Neural progenitor cell (in vitro differentiated cells): Measurements from ENCODE around the gene CNTN1. TPM values are rescaled to one million over a fixed set of nuclear protein-coding genes. Genes with fewer than 3 reads are reported as not detected.
"Not testable (repeated sequence)": the region's sequence is repeated elsewhere in the genome, so short reads cannot be mapped to it uniquely, and the experiment has no call there.

Experiments used
- DNase-seq: peaks from one replicate; pipeline ENCODE4 v3.0.0-alpha.2; 2016; ENCODE audit warnings: low spot score
- H2AFZ ChIP-seq: fragments of 200-600 bp; sonication (generic); replicated peaks from 2 replicates; pipeline ENCODE4 v1.6.1; 2016; ENCODE audit warnings: antibody characterized with exemption
- H3F3A ChIP-seq: fragments of 200-600 bp; sonication (generic); 2 replicates; pipeline ENCODE4 v1.6.1; 2016; ENCODE audit warnings: antibody characterized with exemption, low read depth
- H3K27ac ChIP-seq: fragments of 200-600 bp; sonication (generic); 2 replicates; pipeline ENCODE4 v1.5.1; 2016; ENCODE audit warnings: mild to moderate bottlenecking
- H3K27me3 ChIP-seq: fragments of 200-600 bp; sonication (generic); 2 replicates; pipeline ENCODE4 v1.6.1; 2016; ENCODE audit warnings: mild to moderate bottlenecking, moderate library complexity
- H3K36me3 ChIP-seq: fragments of 200-600 bp; sonication (generic); 2 replicates; pipeline ENCODE4 v1.5.1; 2016
- H3K4me1 ChIP-seq: fragments of 200-600 bp; sonication (generic); 2 replicates; pipeline ENCODE4 v1.6.1; 2016; ENCODE audit warnings: mixed run types
- H3K4me2 ChIP-seq: fragments of 200-600 bp; sonication (generic); 2 replicates; pipeline ENCODE4 v1.6.1; 2016
- H3K4me3 ChIP-seq: fragments of 200-600 bp; sonication (generic); 2 replicates; pipeline ENCODE4 v1.5.1; 2016
- H3K79me2 ChIP-seq: fragments of 200-600 bp; sonication (generic); 2 replicates; pipeline ENCODE4 v1.6.1; 2016; ENCODE audit warnings: low read depth
- H3K9ac ChIP-seq: fragments of 200-600 bp; sonication (generic); 2 replicates; pipeline ENCODE4 v1.6.1; 2016
- H3K9me3 ChIP-seq: fragments of 200-600 bp; sonication (generic); 2 replicates; pipeline ENCODE4 v1.5.1; 2016; ENCODE audit warnings: low read depth
- H4K20me1 ChIP-seq: fragments of 200-600 bp; sonication (generic); 2 replicates; pipeline ENCODE4 v1.6.1; 2016; ENCODE audit warnings: low read depth
- H3K27ac Mint-ChIP-seq: 3 replicates; pipeline ENCODE4 v1.8.0; 2021; ENCODE audit warnings: mixed read lengths
- H3K27me3 Mint-ChIP-seq: 2 replicates; pipeline ENCODE4 v1.8.0; 2022; ENCODE audit warnings: low read depth, mild to moderate bottlenecking, inconsistent platforms, moderate library complexity, mixed read lengths; ENCODE audit not compliant: insufficient read depth
- H3K36me3 Mint-ChIP-seq: 3 replicates; pipeline ENCODE4 v1.8.0; 2021; ENCODE audit warnings: mixed read lengths
- H3K4me1 Mint-ChIP-seq: 3 replicates; pipeline ENCODE4 v1.8.0; 2021; ENCODE audit warnings: mixed read lengths
- H3K4me3 Mint-ChIP-seq: 3 replicates; pipeline ENCODE4 v1.8.0; 2021; ENCODE audit warnings: mild to moderate bottlenecking, moderate library complexity, mixed read lengths
- H3K9me3 Mint-ChIP-seq: 3 replicates; pipeline ENCODE4 v1.8.0; 2020; ENCODE audit warnings: mixed read lengths
- CTCF ChIP-seq: fragments of 200-600 bp; sonication (generic); IDR thresholded peaks from 2 replicates; pipeline ENCODE4 v1.5.1; 2017; ENCODE audit warnings: antibody characterized with exemption, mild to moderate bottlenecking
- EZH2 ChIP-seq: fragments of 200-600 bp; sonication (generic); IDR thresholded peaks from 2 replicates; pipeline ENCODE4 v1.6.1; 2017; ENCODE audit warnings: antibody characterized with exemption, mild to moderate bottlenecking, moderate library complexity
- EZH2phosphoT487 ChIP-seq: fragments of 200-600 bp; sonication (generic); IDR thresholded peaks from 2 replicates; pipeline ENCODE4 v1.6.1; 2017; ENCODE audit warnings: antibody characterized with exemption
- total RNA-seq: library from RNA; depleted of rRNA; stranded (reverse); fragments of >200 nt; gene quantifications from 2 replicates; pipeline ENCODE4 v1.2.3, GENCODE V29; 2015; ENCODE audit warnings: low replicate concordance

Gene CNTN1
- total RNA-seq, 1 donor from 2014 or later = 0.17 TPM

- Histone ChIP-seq H3K4me2 (no peak overlapping the region), H3K36me3 (no peaks in the 10 kb centered on the region), H3K4me1 (no peaks in the 10 kb centered on the region), H2AFZ (no peak overlapping the region), H3K27ac (no peak overlapping the region), H3F3A (no peaks in the 10 kb centered on the region), H3K27me3 (no peaks in the 10 kb centered on the region), H3K79me2 (no peaks in the 10 kb centered on the region), H3K9me3 (no peaks in the 10 kb centered on the region), H3K4me3 (no peak overlapping the region), H4K20me1 (no peaks in the 10 kb centered on the region), H3K9ac (no peak overlapping the region)
- H3K4me1 Mint-ChIP-seq = peaks cover 23% of the 10 kb centered on the region
- H3K9me3 Mint-ChIP-seq = no peaks in the 10 kb centered on the region
- no peak for TF ChIP-seq EZH2
- TF ChIP-seq EZH2phosphoT487 = no peak
- TF ChIP-seq CTCF = no peak
- peaks cover 7% of the 10 kb centered on the region for H3K27me3 Mint-ChIP-seq
- DNase-seq = no peak
- H3K36me3 Mint-ChIP-seq = no peaks in the 10 kb centered on the region
- no peak overlapping the region for H3K4me3 Mint-ChIP-seq
- no peak overlapping the region for H3K27ac Mint-ChIP-seq
These were observed 382.2 kb downstream of the CNTN1 start for GRCh38 chr12:41074473-41074769.

- TF ChIP-seq CTCF = no peak
- no peak overlapping the region for H3K27ac Mint-ChIP-seq
- Histone ChIP-seq H3K4me3 (no peak overlapping the region), H2AFZ (no peak overlapping the region), H3K79me2 (no peaks in the 10 kb centered on the region), H3K4me2 (no peak overlapping the region), H3K36me3 (no peaks in the 10 kb centered on the region), H3K9ac (no peak overlapping the region), H3K4me1 (no peaks in the 10 kb centered on the region), H3F3A (no peaks in the 10 kb centered on the region), H4K20me1 (no peaks in the 10 kb centered on the region), H3K27me3 (no peaks in the 10 kb centered on the region), H3K27ac (no peak overlapping the region), H3K9me3 (no peaks in the 10 kb centered on the region)
- H3K27me3 Mint-ChIP-seq = peaks cover 7% of the 10 kb centered on the region
- H3K9me3 Mint-ChIP-seq = peaks cover 13% of the 10 kb centered on the region
- DNase-seq = no peak
- H3K4me1 Mint-ChIP-seq = peaks cover 23% of the 10 kb centered on the region
- H3K4me3 Mint-ChIP-seq = no peak overlapping the region
- H3K36me3 Mint-ChIP-seq = no peaks in the 10 kb centered on the region
These were observed 383.9 kb downstream of the CNTN1 start for GRCh38 chr12:41076114-41076513.

- H3K4me3 Mint-ChIP-seq, H3K27me3 Mint-ChIP-seq, H3K27ac ChIP-seq, H2AFZ ChIP-seq, H3K9ac ChIP-seq, DNase-seq, H3K36me3 ChIP-seq, H3K4me1 Mint-ChIP-seq, H3K36me3 Mint-ChIP-seq, H3K4me2 ChIP-seq, H3F3A ChIP-seq, H3K79me2 ChIP-seq, H3K27ac Mint-ChIP-seq, H3K9me3 ChIP-seq, H3K4me1 ChIP-seq, H4K20me1 ChIP-seq, H3K27me3 ChIP-seq, H3K4me3 ChIP-seq: not testable (repeated sequence)
- peaks cover 21% of the 10 kb centered on the region for H3K9me3 Mint-ChIP-seq
These were observed 389.0 kb downstream of the CNTN1 start for GRCh38 chr12:41081241-41081640.

- no peaks in the 10 kb centered on the region for H3K4me1 ChIP-seq
- no peak overlapping the region for H3K27ac ChIP-seq
- H3K9me3 ChIP-seq = no peaks in the 10 kb centered on the region
- peaks cover 6% of the 10 kb centered on the region for H3K27me3 Mint-ChIP-seq
- no peaks in the 10 kb centered on the region for H3K27me3 ChIP-seq
- no peak overlapping the region for H2AFZ ChIP-seq
- H3F3A ChIP-seq = no peaks in the 10 kb centered on the region
- no peaks in the 10 kb centered on the region for H3K36me3 ChIP-seq
- H3K79me2 ChIP-seq = no peaks in the 10 kb centered on the region
- no peaks in the 10 kb centered on the region for H3K4me1 Mint-ChIP-seq
- DNase-seq = no peak
- peaks cover 5% of the 10 kb centered on the region for H3K36me3 Mint-ChIP-seq
- no peak for TF ChIP-seq EZH2phosphoT487
- TF ChIP-seq CTCF = no peak
- TF ChIP-seq EZH2 = no peak
- H3K4me2 ChIP-seq = no peak overlapping the region
- no peak overlapping the region for H3K27ac Mint-ChIP-seq
- no peak overlapping the region for H3K4me3 Mint-ChIP-seq
- no peak overlapping the region for H3K4me3 ChIP-seq
- H4K20me1 ChIP-seq = no peaks in the 10 kb centered on the region
- H3K9ac ChIP-seq = no peak overlapping the region
- H3K9me3 Mint-ChIP-seq = peaks cover 8% of the 10 kb centered on the region
These were observed 397.2 kb downstream of the CNTN1 start for GRCh38 chr12:41089438-41089837.
